OCI-LY3 (cell line): ENCODE results near the gene HELQ.

Source experiments
- EZH2phosphoT487 ChIP-seq: fragments of 200-600 bp; shearing (Covaris generic); IDR thresholded peaks from 2 replicates; pipeline ENCODE4 v1.6.1; 2018; ENCODE audit warnings: antibody characterized with exemption, mixed run types, low read depth
- TF ChIP-seq, protein P1 (sequence below): fragments of 200-600, 300-600 bp; sonication (generic); IDR thresholded peaks from 2 replicates; pipeline ENCODE4 v1.5.1; 2014; ENCODE audit warnings: antibody characterized with exemption, low read length, low read depth

GRCh38 chr4:83358410-83358809 lies 97.2 kb downstream of the HELQ start:
- TF ChIP-seq, protein P1, sequence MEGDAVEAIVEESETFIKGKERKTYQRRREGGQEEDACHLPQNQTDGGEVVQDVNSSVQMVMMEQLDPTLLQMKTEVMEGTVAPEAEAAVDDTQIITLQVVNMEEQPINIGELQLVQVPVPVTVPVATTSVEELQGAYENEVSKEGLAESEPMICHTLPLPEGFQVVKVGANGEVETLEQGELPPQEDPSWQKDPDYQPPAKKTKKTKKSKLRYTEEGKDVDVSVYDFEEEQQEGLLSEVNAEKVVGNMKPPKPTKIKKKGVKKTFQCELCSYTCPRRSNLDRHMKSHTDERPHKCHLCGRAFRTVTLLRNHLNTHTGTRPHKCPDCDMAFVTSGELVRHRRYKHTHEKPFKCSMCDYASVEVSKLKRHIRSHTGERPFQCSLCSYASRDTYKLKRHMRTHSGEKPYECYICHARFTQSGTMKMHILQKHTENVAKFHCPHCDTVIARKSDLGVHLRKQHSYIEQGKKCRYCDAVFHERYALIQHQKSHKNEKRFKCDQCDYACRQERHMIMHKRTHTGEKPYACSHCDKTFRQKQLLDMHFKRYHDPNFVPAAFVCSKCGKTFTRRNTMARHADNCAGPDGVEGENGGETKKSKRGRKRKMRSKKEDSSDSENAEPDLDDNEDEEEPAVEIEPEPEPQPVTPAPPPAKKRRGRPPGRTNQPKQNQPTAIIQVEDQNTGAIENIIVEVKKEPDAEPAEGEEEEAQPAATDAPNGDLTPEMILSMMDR, result no peak
- TF ChIP-seq EZH2phosphoT487, result no peak
